SU-DHL-6 (cell line): ENCODE measurements around the gene AEN.

Source experiments
- H2AFZ ChIP-seq: fragments of 200-600 bp; sonication (generic); 2 replicates; pipeline ENCODE4 v1.6.1; 2014; ENCODE audit warnings: low read depth, mild to moderate bottlenecking, moderate library complexity, mixed read lengths, antibody characterized with exemption, low read length; ENCODE audit not compliant: severe bottlenecking
- H3F3A ChIP-seq: fragments of 200-600 bp; shearing (Covaris generic); 2 replicates; pipeline ENCODE4 v1.6.0; 2016; ENCODE audit warnings: antibody characterized with exemption, mild to moderate bottlenecking; ENCODE audit not compliant: insufficient read depth
- H3K27ac ChIP-seq: fragments of 200-600 bp; sonication (generic); 2 replicates; pipeline ENCODE4 v1.5.1; 2016; ENCODE audit warnings: low read depth, mild to moderate bottlenecking, low read length, moderate library complexity, mixed read lengths
- H3K27me3 ChIP-seq: fragments of 200-600 bp; sonication (generic), shearing (Covaris generic); 2 replicates; pipeline ENCODE4 v1.6.0; 2014; ENCODE audit warnings: mild to moderate bottlenecking, low read length
- H3K36me3 ChIP-seq: fragments of 200-600 bp; sonication (generic); 2 replicates; pipeline ENCODE4 v1.6.1; 2014; ENCODE audit warnings: mild to moderate bottlenecking, low read length, mixed read lengths
- H3K4me2 ChIP-seq: fragments of 300-600, 200-600 bp; shearing (Covaris generic), sonication (generic); 2 replicates; pipeline ENCODE4 v1.6.0; 2014; ENCODE audit warnings: low read length, low read depth, mild to moderate bottlenecking; ENCODE audit not compliant: poor library complexity, severe bottlenecking
- H3K4me3 ChIP-seq: fragments of 200-600 bp; sonication (generic); 2 replicates; pipeline ENCODE4 v1.5.1; 2014; ENCODE audit warnings: antibody characterized with exemption, low read length, mild to moderate bottlenecking, mixed read lengths; ENCODE audit not compliant: insufficient read depth, poor library complexity, severe bottlenecking
- H3K79me2 ChIP-seq: fragments of 200-600 bp; sonication (generic); 2 replicates; pipeline ENCODE4 v1.6.1; 2014; ENCODE audit warnings: mild to moderate bottlenecking, low read length, moderate library complexity; ENCODE audit not compliant: insufficient read depth
- H3K9ac ChIP-seq: fragments of 200-600 bp; sonication (generic); 2 replicates; pipeline ENCODE4 v1.7.0; 2014; ENCODE audit warnings: mild to moderate bottlenecking, low read length
- H3K9me2 ChIP-seq: fragments of 200-600 bp; sonication (generic); replicated peaks from 2 replicates; pipeline ENCODE4 v1.6.1; 2014; ENCODE audit warnings: low read length; ENCODE audit not compliant: insufficient read depth
- H3K9me3 ChIP-seq: fragments of 200-600 bp; sonication (generic); 2 replicates; pipeline ENCODE4 v1.6.1; 2014; ENCODE audit warnings: low read length, mixed read lengths; ENCODE audit not compliant: insufficient read depth
- H4K20me1 ChIP-seq: fragments of 200-600 bp; sonication (generic); 2 replicates; pipeline ENCODE4 v1.6.1; 2014; ENCODE audit warnings: low read depth, mild to moderate bottlenecking, antibody characterized with exemption, low read length, moderate library complexity, mixed read lengths
- CTCF ChIP-seq: fragments of 200-600 bp; sonication (generic); IDR thresholded peaks from one replicate; pipeline ENCODE4 v1.5.1; 2017; ENCODE audit warnings: antibody characterized with exemption, mild to moderate bottlenecking, low read length, moderate library complexity; ENCODE audit not compliant: insufficient read depth, poor library complexity, severe bottlenecking
- EZH2phosphoT487 ChIP-seq: fragments of 200-600 bp; sonication (generic), shearing (Covaris generic); conservative IDR thresholded peaks from 2 replicates; pipeline ENCODE4 v1.6.1; 2018; ENCODE audit warnings: mild to moderate bottlenecking, antibody characterized with exemption, low read length, moderate library complexity, mixed read lengths

AEN gene

GRCh38 chr15:88610701-88611231 is 10.4 kb upstream of the AEN start:
- H3K27me3 ChIP-seq, result no peaks in the 10 kb centered on the region
- H3K9me2 ChIP-seq, result no peaks in the 10 kb centered on the region
- no peak overlapping the region for H2AFZ ChIP-seq
- no peak overlapping the region for H3K27ac ChIP-seq
- H3K36me3 ChIP-seq, result no peaks in the 10 kb centered on the region
- H3K79me2 ChIP-seq, result no peaks in the 10 kb centered on the region
- H3K9me3 ChIP-seq, result no peaks in the 10 kb centered on the region
- H3K9ac ChIP-seq, result no peak overlapping the region
- H3K4me2 ChIP-seq, result no peak overlapping the region
- TF ChIP-seq EZH2phosphoT487, result no peak
- H3F3A ChIP-seq, result no peaks in the 10 kb centered on the region
- no peak overlapping the region for H3K4me3 ChIP-seq
- no peaks in the 10 kb centered on the region for H4K20me1 ChIP-seq

- Histone ChIP-seq H2AFZ (no peak overlapping the region), H3K79me2 (no peaks in the 10 kb centered on the region), H4K20me1 (no peaks in the 10 kb centered on the region), H3F3A (no peaks in the 10 kb centered on the region), H3K9me3 (no peaks in the 10 kb centered on the region), H3K4me2 (no peak overlapping the region), H3K4me3 (no peak overlapping the region), H3K36me3 (no peaks in the 10 kb centered on the region), H3K27ac (no peak overlapping the region), H3K9me2 (no peaks in the 10 kb centered on the region), H3K27me3 (no peaks in the 10 kb centered on the region), H3K9ac (no peak overlapping the region)
- TF ChIP-seq EZH2phosphoT487 (no peak), CTCF (no peak)
These were observed 8.8 kb upstream of the AEN start for GRCh38 chr15:88612186-88612796.

GRCh38 chr15:88613074-88613944 is 7.8 kb upstream of the AEN start:
- H2AFZ ChIP-seq, result no peak overlapping the region
- H3K9me3 ChIP-seq, result no peaks in the 10 kb centered on the region
- H3K9me2 ChIP-seq, result no peaks in the 10 kb centered on the region
- no peaks in the 10 kb centered on the region for H3K27me3 ChIP-seq
- H3K9ac ChIP-seq, result no peak overlapping the region
- H3K4me3 ChIP-seq, result no peak overlapping the region
- H3K36me3 ChIP-seq, result no peaks in the 10 kb centered on the region
- H3K4me2 ChIP-seq, result no peak overlapping the region
- H4K20me1 ChIP-seq, result no peaks in the 10 kb centered on the region
- TF ChIP-seq EZH2phosphoT487 (no peak), CTCF (no peak)
- no peaks in the 10 kb centered on the region for H3K79me2 ChIP-seq
- no peaks in the 10 kb centered on the region for H3F3A ChIP-seq
- H3K27ac ChIP-seq, result no peak overlapping the region
